ENCODE measurements around the gene MED23. TPM values are rescaled to one million over a fixed set of nuclear protein-coding genes. Genes with fewer than 3 reads are reported as not detected.

MED23 gene
- total and polyA plus RNA-seq, 2 experiments from 2014 or later: 22.6 to 24.9 TPM

- Histone ChIP-seq H3K9me3 (ENCODE audit: low read depth) (no peaks in the 10 kb centered on the region), H3K4me1 (ENCODE audit: low read depth) (no peaks in the 10 kb centered on the region), H3K4me3 (no peak overlapping the region), H3K27ac (no peak overlapping the region), H3K27me3 (no peaks in the 10 kb centered on the region), H3K36me3 (peaks cover 60% of the 10 kb centered on the region)
- no peak for TF ChIP-seq CTCF (IDR thresholded peaks at IDR 0.05; ENCODE audit: low read depth, low read length)
- no peak for DNase-seq (ENCODE audit: low read depth in 1 of 2, low spot score in 1 of 2)
Measured at GRCh38 chr6:131588643-131589042, 39.4 kb downstream of the MED23 start.

- no peak for DNase-seq (ENCODE audit: low read depth in 1 of 2, low spot score in 1 of 2)
- H3K36me3 ChIP-seq: peaks cover 61% of the 10 kb centered on the region
- H3K27me3 ChIP-seq: no peaks in the 10 kb centered on the region
- no peak for TF ChIP-seq CTCF (IDR thresholded peaks at IDR 0.05; ENCODE audit: low read depth, low read length)
- H3K9me3 ChIP-seq (ENCODE audit: low read depth): no peaks in the 10 kb centered on the region
- H3K4me1 ChIP-seq (ENCODE audit: low read depth): no peaks in the 10 kb centered on the region
- no peak overlapping the region for H3K27ac ChIP-seq
- no peak overlapping the region for H3K4me3 ChIP-seq
Measured at GRCh38 chr6:131587909-131588308, 40.1 kb downstream of the MED23 start.

DNA sequence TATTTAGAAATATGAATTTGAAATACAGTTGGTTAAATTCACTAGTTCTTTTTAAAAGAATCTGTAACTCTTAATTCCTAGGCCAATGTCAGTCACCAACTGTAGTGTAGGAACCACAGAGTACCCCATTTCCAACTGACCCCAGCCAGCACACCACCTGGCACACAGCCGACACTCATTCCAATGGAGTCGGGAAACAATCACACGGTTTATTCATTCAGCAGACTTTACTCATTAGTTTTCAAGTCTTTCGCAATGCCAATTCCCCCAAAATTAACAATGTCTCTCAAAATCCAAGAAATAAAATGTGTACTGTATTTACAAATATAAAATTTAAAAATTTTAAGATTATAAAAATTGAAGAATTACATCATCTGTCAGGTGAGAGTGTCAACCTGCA lies 41.5 kb downstream of the MED23 start:
- H3K27me3 ChIP-seq: no peaks in the 10 kb centered on the region
- no peak overlapping the region for H3K27ac ChIP-seq
- H3K9me3 ChIP-seq (ENCODE audit: low read depth): no peaks in the 10 kb centered on the region
- TF ChIP-seq CTCF (IDR thresholded peaks at IDR 0.05; ENCODE audit: low read depth, low read length): no peak
- no peaks in the 10 kb centered on the region for H3K4me1 ChIP-seq (ENCODE audit: low read depth)
- no peak for DNase-seq (ENCODE audit: low read depth in 1 of 2, low spot score in 1 of 2)
- no peak overlapping the region for H3K4me3 ChIP-seq
- H3K36me3 ChIP-seq: peaks cover 53% of the 10 kb centered on the region

DNA sequence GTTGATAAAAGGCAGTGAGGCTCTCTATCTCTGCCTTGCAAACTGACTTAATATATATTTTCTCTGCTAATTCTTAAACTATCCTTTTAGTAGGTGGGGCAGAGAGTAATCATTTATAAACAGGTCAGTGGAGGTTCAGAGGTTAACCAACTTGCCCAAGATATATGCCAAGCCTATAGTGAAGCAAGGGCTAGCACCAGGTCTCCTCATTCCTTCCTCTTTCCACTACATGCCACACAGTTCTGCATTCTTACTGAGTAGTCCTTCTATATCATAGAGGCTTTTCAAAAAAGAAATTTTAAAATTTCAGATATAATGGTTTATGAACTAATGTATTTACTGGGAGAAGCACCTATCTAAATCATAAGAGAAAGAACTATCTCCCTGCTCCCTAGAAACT lies 46.5 kb downstream of the MED23 start:
- peaks cover 27% of the 10 kb centered on the region for H3K36me3 ChIP-seq
- DNase-seq (ENCODE audit: low read depth in 1 of 2, low spot score in 1 of 2): no peak
- no peak overlapping the region for H3K27ac ChIP-seq
- H3K9me3 ChIP-seq (ENCODE audit: low read depth): no peaks in the 10 kb centered on the region
- no peak for TF ChIP-seq CTCF (IDR thresholded peaks at IDR 0.05; ENCODE audit: low read depth, low read length)
- no peaks in the 10 kb centered on the region for H3K27me3 ChIP-seq
- H3K4me1 ChIP-seq (ENCODE audit: low read depth): peaks cover 16% of the 10 kb centered on the region
- no peak overlapping the region for H3K4me3 ChIP-seq

GRCh38 chr6:131575834-131576478 lies 52.1 kb downstream of the MED23 start:
- no peak overlapping the region for H3K4me3 ChIP-seq
- no peaks in the 10 kb centered on the region for H3K27me3 ChIP-seq
- no peak for TF ChIP-seq CTCF (IDR thresholded peaks at IDR 0.05; ENCODE audit: low read depth, low read length)
- no peaks in the 10 kb centered on the region for H3K36me3 ChIP-seq
- DNase-seq (ENCODE audit: low read depth in 1 of 2, low spot score in 1 of 2): no peak
- no peak overlapping the region for H3K27ac ChIP-seq
- H3K4me1 ChIP-seq (ENCODE audit: low read depth): peaks cover 16% of the 10 kb centered on the region
- H3K9me3 ChIP-seq (ENCODE audit: low read depth): no peaks in the 10 kb centered on the region
